Measurements from ENCODE around the gene ARMH2.

DNA sequence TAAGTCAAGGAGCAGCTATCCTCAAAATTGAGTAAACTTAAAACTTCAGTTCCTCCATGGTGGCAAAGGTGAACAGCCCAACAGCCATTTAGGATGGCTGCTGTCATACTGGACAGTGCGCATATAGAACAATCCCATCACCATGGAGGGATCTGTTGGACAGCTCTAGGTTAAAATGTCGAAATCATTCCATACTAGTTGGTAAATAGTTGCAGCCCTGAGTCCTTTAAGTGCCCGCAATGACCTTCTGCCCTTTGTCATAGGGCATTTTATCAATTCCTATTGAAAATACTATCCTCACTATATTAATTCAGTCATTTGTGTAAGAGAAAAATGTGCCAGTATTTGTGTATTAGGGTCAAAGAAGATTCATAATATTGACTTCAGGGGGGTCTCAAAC is 8.9 kb upstream of the ARMH2 start:
- TF ChIP-seq EHMT2 (IDR thresholded peaks at IDR 0.05), result no peak
- TF ChIP-seq ZBTB1 (CRISPR knock-in tag; IDR thresholded peaks at IDR 0.05; ENCODE audit: borderline replicate concordance, low read depth), result no peak
- no peak for TF ChIP-seq JUND (IDR thresholded peaks at IDR 0.05; ENCODE audit: borderline replicate concordance, low read depth, low read length)
- TF ChIP-seq JUND (tag; IDR thresholded peaks at IDR 0.05; ENCODE audit: borderline replicate concordance, low read depth, low read length), result no peak
- TF ChIP-seq POLR2A (conservative IDR thresholded peaks at IDR 0.05), result no peak
- TF ChIP-seq, protein P1, sequence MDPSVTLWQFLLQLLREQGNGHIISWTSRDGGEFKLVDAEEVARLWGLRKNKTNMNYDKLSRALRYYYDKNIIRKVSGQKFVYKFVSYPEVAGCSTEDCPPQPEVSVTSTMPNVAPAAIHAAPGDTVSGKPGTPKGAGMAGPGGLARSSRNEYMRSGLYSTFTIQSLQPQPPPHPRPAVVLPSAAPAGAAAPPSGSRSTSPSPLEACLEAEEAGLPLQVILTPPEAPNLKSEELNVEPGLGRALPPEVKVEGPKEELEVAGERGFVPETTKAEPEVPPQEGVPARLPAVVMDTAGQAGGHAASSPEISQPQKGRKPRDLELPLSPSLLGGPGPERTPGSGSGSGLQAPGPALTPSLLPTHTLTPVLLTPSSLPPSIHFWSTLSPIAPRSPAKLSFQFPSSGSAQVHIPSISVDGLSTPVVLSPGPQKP (CRISPR knock-in tag; IDR thresholded peaks at IDR 0.05), result no peak
- TF ChIP-seq, protein P2, sequence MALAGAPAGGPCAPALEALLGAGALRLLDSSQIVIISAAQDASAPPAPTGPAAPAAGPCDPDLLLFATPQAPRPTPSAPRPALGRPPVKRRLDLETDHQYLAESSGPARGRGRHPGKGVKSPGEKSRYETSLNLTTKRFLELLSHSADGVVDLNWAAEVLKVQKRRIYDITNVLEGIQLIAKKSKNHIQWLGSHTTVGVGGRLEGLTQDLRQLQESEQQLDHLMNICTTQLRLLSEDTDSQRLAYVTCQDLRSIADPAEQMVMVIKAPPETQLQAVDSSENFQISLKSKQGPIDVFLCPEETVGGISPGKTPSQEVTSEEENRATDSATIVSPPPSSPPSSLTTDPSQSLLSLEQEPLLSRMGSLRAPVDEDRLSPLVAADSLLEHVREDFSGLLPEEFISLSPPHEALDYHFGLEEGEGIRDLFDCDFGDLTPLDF (CRISPR knock-in tag; IDR thresholded peaks at IDR 0.05), result no peak
- TF ChIP-seq ZNF197 (CRISPR knock-in tag; IDR thresholded peaks at IDR 0.05; ENCODE audit: low read depth), result no peak

All from K562 (cell line).